ENCODE results near the gene SLC24A3. TPM values are rescaled to one million over a fixed set of nuclear protein-coding genes. Genes with fewer than 3 reads are reported as not detected.

Gene SLC24A3
- total RNA-seq, 1 donor from 2014 or later: 0.10 TPM

DNA sequence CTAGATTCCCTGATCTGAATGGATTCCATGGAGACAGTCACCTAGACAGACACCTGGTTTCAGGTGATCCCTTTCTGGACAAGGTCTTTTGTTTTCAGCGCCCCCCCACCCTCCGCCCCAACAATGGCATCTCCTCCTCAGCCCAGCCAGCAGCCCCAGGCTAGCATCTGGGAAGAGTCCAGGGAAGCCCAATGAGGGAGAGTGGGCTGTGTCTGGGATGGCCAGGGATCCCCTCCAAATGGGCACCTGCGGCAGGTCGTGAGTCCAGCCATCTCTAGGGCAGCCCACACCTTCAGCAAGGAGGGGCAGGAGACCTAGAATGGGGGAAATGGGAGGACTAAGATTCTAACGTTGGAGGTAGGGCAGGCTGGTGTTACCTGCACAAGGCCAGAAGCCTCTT is 1.2 kb upstream of the SLC24A3 start:
- DNase-seq (ENCODE audit: low spot score): no peak
- H3K36me3 Mint-ChIP-seq (ENCODE audit: low read depth): no peaks in the 10 kb centered on the region
- H3K9me3 Mint-ChIP-seq (ENCODE audit: low read depth): no peaks in the 10 kb centered on the region
- peaks cover 3% of the 10 kb centered on the region for H3K4me1 Mint-ChIP-seq (ENCODE audit: low read depth)
- TF ChIP-seq, protein P1, sequence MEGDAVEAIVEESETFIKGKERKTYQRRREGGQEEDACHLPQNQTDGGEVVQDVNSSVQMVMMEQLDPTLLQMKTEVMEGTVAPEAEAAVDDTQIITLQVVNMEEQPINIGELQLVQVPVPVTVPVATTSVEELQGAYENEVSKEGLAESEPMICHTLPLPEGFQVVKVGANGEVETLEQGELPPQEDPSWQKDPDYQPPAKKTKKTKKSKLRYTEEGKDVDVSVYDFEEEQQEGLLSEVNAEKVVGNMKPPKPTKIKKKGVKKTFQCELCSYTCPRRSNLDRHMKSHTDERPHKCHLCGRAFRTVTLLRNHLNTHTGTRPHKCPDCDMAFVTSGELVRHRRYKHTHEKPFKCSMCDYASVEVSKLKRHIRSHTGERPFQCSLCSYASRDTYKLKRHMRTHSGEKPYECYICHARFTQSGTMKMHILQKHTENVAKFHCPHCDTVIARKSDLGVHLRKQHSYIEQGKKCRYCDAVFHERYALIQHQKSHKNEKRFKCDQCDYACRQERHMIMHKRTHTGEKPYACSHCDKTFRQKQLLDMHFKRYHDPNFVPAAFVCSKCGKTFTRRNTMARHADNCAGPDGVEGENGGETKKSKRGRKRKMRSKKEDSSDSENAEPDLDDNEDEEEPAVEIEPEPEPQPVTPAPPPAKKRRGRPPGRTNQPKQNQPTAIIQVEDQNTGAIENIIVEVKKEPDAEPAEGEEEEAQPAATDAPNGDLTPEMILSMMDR (IDR thresholded peaks at IDR 0.05): no peak
- H3K27me3 Mint-ChIP-seq (ENCODE audit: low read depth): peaks cover 58% of the 10 kb centered on the region
- H3K27ac Mint-ChIP-seq (ENCODE audit: unreplicated experiment): no peak overlapping the region
- peak overlapping the region; percentile 35 for H3K4me3 Mint-ChIP-seq (ENCODE audit: unreplicated experiment)

DNA sequence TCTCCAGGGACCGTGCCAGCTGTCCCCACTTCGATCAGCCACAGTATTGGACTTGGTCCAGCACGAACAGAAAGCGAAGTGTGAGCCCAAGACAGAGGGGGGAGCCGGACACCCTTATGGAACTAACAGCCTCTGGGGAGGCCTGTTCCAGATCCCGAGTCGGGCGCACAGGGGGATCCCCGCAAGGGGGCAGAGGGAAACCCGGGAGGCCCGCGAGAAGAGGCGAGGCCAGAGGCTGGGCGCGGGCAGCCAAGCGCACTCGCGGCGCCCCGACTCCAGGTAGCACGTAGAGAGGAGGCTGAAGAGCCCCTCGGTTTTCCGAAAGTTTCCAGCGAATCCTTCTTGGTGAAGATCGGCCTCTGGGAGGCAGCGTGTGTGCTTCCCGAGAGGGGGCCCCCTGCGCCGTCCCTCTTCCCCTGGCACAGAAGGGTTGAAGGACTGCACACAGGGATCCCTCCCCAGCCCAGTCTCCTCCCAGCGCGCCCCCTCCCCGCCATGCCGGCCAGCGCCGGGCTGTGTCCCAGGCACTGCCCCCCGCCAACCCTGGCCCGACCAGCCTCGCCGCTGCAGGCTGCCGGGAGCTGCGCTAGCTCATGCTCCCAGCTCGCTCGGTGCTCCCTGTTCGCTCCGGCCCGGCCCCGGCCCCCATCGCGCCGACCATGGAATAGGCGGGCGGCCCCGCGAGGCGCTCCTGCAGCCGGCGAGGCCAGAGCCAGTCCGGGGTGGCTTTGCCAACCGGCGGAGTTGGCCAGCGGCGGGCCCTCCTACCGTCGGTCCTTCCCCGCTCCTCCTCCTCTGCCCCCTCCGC is 577 bp upstream of the SLC24A3 start:
- Mint-ChIP-seq H3K27ac (ENCODE audit: unreplicated experiment) (no peak overlapping the region), H3K27me3 (ENCODE audit: low read depth) (peaks cover 58% of the 10 kb centered on the region), H3K36me3 (ENCODE audit: low read depth) (no peaks in the 10 kb centered on the region), H3K9me3 (ENCODE audit: low read depth) (no peaks in the 10 kb centered on the region), H3K4me3 (ENCODE audit: unreplicated experiment) (peak overlapping the region; percentile 35), H3K4me1 (ENCODE audit: low read depth) (peaks cover 3% of the 10 kb centered on the region)
- no peak for DNase-seq (ENCODE audit: low spot score)
- TF ChIP-seq, protein P1 (IDR thresholded peaks at IDR 0.05): peak; percentile 26

DNA sequence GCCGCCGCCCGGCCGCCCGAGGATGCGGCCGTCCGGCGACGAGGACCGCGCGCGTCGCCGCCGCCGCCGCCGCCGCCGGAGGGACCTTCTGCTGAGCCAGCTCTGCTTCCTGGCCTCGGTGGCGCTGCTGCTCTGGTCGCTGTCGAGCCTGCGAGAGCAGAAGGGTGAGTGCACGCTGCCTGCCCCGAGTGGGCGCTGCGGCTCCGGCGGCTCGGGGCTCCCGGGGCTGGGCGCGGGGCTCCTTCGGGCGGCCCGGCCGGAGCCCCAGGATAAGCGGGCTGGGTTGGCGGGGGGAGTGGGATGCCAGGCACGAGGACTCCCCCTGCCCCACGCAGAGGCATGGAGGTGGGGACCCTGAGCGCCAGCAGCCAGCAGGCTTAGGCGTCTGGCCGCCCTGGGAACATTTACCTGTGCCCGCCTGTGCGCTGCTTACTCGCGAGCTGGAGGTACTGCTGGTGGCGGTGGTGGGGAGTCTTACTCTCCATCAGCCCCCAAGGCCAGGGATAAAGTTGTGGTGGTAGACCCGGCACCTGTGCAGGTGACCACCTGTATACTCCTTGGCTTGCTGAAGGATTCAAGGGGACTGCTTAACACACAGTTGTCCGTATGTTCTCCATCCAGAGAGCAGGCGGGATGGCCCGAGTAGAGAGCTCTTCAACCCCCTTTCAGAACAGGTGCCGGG is 520 bp downstream of the SLC24A3 start:
- no peak for DNase-seq (ENCODE audit: low spot score)
- Mint-ChIP-seq H3K27me3 (ENCODE audit: low read depth) (peaks cover 61% of the 10 kb centered on the region), H3K4me3 (ENCODE audit: unreplicated experiment) (no peak overlapping the region), H3K4me1 (ENCODE audit: low read depth) (peaks cover 3% of the 10 kb centered on the region), H3K9me3 (ENCODE audit: low read depth) (no peaks in the 10 kb centered on the region), H3K36me3 (ENCODE audit: low read depth) (no peaks in the 10 kb centered on the region), H3K27ac (ENCODE audit: unreplicated experiment) (no peak overlapping the region)
- TF ChIP-seq, protein P1 (IDR thresholded peaks at IDR 0.05): peak; percentile 56

DNA sequence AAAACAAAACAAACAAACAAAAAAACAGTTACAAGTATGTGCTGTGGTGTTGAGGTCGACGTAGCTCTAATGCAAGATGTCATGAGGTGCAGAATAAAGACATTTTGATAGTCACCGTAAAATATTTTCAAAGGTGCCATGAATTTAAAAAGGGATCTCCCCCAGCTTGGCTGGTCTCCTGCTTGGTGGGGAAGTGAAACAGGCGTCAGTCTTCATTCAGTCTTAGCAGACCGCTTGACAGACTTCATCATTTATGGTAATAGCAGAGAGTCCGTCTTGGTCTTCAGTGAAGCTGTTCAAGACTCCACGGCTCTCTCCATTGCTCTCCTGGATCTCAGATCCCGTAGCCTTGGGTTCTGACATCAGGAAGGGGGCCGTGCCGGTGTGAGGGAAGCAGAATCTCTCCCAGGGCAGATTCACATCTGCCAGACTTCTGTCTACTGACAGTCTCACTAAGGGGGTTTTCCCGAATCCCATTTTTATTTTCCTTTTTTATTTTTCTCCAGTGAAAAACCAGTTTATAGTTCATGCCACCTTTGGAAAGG is 1.6 kb downstream of the SLC24A3 start:
- no peak for DNase-seq (ENCODE audit: low spot score)
- TF ChIP-seq, protein P1 (IDR thresholded peaks at IDR 0.05): no peak
- Mint-ChIP-seq H3K27ac (ENCODE audit: unreplicated experiment) (no peak overlapping the region), H3K36me3 (ENCODE audit: low read depth) (no peaks in the 10 kb centered on the region), H3K9me3 (ENCODE audit: low read depth) (no peaks in the 10 kb centered on the region), H3K4me3 (ENCODE audit: unreplicated experiment) (no peak overlapping the region), H3K4me1 (ENCODE audit: low read depth) (peaks cover 3% of the 10 kb centered on the region), H3K27me3 (ENCODE audit: low read depth) (peaks cover 56% of the 10 kb centered on the region)

DNA sequence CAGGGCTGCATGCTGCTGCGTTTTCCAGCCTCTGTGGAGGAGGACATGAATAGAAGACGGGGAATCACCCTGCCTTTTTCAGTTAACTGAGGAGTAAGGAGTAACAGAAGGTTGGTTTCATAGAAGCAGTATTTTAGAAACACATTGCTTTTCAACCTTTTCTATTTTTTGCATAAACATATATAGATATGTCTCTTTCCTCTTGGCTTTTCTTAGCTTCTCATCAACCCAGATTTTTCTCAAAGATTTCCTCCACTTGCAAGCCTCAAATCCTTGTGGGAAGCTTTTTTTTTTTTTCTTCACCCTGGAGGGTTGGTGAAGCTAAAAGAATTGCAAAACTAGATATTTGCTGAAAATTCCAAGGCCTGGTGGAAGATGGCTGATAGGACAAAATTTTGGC is 6.0 kb downstream of the SLC24A3 start:
- Mint-ChIP-seq H3K4me3 (ENCODE audit: unreplicated experiment) (no peak overlapping the region), H3K36me3 (ENCODE audit: low read depth) (no peaks in the 10 kb centered on the region), H3K27me3 (ENCODE audit: low read depth) (peaks cover 38% of the 10 kb centered on the region), H3K27ac (ENCODE audit: unreplicated experiment) (no peak overlapping the region), H3K4me1 (ENCODE audit: low read depth) (no peaks in the 10 kb centered on the region), H3K9me3 (ENCODE audit: low read depth) (no peaks in the 10 kb centered on the region)
- DNase-seq (ENCODE audit: low spot score): no peak
- TF ChIP-seq, protein P1 (IDR thresholded peaks at IDR 0.05): no peak

Data from chondrocyte (in vitro differentiated cells).